Activated CD8-positive, alpha-beta memory T cell treated with anti-CD3 and anti-CD28 coated beads, Interleukin-2, amount 10 ng/mL, durations not matched to agents 7 days and 5 days (primary cell): ENCODE measurements around the gene TRAPPC3L. TPM values are rescaled to one million over a fixed set of nuclear protein-coding genes. Genes with fewer than 3 reads are reported as not detected.

Experiments used
- ATAC-seq: fragments of 150-1000 bp; cut with Tn5 transposase; one replicate; pipeline ENCODE4 v1.10.0; 2021; ENCODE audit warnings: moderate library complexity
- CTCF ChIA-PET: fragments of 350-600 bp; sonication (Branson Sonifier 250); formaldehyde crosslinking; loops from one replicate; lab custom pipeline; 2021; ENCODE audit warnings: antibody characterized with exemption; lab: Charles Lee
- DNase-seq: peaks from one replicate; pipeline ENCODE4 v3.0.0-alpha.2; 2020
- H3K27ac Mint-ChIP-seq: one replicate; pipeline ENCODE4 v1.8.0; 2021; ENCODE audit warnings: mild to moderate bottlenecking, mixed read lengths
- H3K27me3 Mint-ChIP-seq: one replicate; pipeline ENCODE4 v1.8.0; 2021; ENCODE audit warnings: mixed read lengths
- H3K36me3 Mint-ChIP-seq: one replicate; pipeline ENCODE4 v1.8.0; 2021; ENCODE audit warnings: mild to moderate bottlenecking, mixed read lengths
- H3K4me1 Mint-ChIP-seq: one replicate; pipeline ENCODE4 v1.8.0; 2021; ENCODE audit warnings: mixed read lengths
- H3K4me3 Mint-ChIP-seq: one replicate; pipeline ENCODE4 v1.8.0; 2021; ENCODE audit warnings: mild to moderate bottlenecking, moderate library complexity, mixed read lengths
- H3K9me3 Mint-ChIP-seq: one replicate; pipeline ENCODE4 v1.8.0; 2022; ENCODE audit warnings: low read depth, mixed read lengths
- total RNA-seq, 2 experiments: library from RNA; stranded (reverse); gene quantifications; one replicate each; pipeline ENCODE4 v1.2.3, GENCODE V29; 2021

Gene TRAPPC3L
- not detected for total RNA-seq

DNA sequence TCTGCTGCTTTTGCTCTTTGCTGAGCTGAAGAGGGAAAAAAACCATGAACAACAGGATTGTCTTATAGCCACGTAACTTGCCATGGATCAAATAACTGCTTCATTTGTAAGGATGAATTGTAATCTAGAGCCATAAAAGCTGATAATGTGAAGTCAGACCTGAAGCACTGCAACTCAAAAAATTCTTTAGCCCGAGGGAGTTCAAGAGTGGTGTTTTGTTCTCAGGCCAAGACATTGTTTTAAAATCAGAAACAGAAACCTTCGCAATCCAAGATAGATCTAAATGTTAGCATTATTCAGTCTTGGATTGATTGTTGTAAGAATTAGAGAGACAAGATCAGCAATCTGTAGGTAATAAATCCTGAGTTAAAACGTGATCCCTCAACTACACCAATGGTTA, at the start of gene TRAPPC3L:
Gene TRAPPC3L, minus strand, starts transcription at position 34 of the 400 bp plus-strand sequence. CDS start 170 bp downstream, outside the sequence.
- Mint-ChIP-seq H3K4me1 (no peaks in the 10 kb centered on the region), H3K27ac (no peak within 1 kb of the TSS), H3K9me3 (no peaks in the 10 kb centered on the region), H3K27me3 (peaks cover 45% of the 10 kb centered on the region), H3K4me3 (no peak within 1 kb of the TSS), H3K36me3 (no peaks in the 10 kb centered on the region)
- CTCF ChIA-PET, result interaction anchor here (1.2 kb wide), 1 partner anchor 11 kb away, joined by 3 read pairs; no protein-coding TSS in a partner anchor
- ATAC-seq (no peak), DNase-seq (no peak)

DNA sequence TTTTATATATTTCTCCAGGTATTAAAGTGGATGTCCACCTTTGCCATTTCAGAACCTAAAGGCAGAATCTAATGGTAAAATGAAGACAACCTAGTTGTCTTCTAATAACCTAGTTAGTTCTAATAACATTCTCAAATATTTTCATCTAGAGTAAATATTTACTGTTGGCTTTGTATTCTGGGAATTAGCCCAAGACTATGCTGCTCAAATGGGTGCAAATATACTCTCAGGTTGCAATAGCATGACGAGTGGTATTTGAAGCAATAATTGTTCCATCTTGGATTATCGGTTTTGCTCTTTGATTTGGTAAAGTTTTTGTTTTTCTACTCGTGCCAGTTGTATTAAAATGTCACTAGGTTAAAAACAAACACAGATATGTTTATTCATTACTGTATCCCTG, 49.8 kb upstream of the TRAPPC3L start:
- H3K4me3 Mint-ChIP-seq, result no peak overlapping the region
- CTCF ChIA-PET, result no interaction called here
- no peak for DNase-seq
- no peaks in the 10 kb centered on the region for H3K27me3 Mint-ChIP-seq
- no peak for ATAC-seq
- H3K36me3 Mint-ChIP-seq, result peaks cover 28% of the 10 kb centered on the region
- H3K4me1 Mint-ChIP-seq, result no peaks in the 10 kb centered on the region
- no peaks in the 10 kb centered on the region for H3K9me3 Mint-ChIP-seq
- no peak overlapping the region for H3K27ac Mint-ChIP-seq

DNA sequence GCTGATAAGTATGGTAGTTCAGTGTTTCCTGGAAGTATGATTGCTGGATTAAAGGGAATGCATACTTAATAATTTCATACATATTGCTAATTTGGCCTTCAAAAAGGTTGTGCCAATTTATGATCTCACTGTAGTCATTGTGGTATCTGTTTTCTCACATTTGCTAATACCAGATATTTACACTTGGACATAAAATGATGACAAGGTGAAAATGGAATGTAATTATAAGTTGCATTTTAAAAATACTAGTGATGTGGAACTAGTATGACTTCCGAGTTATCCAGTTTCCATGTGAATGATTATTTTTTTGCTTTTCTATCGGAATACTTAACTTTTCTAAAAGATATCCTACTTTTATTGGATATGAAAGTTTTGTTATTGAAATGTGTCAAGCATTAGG, 41.3 kb upstream of the TRAPPC3L start:
- Mint-ChIP-seq H3K36me3 (peaks cover 37% of the 10 kb centered on the region), H3K4me1 (no peaks in the 10 kb centered on the region), H3K4me3 (no peak overlapping the region), H3K9me3 (no peaks in the 10 kb centered on the region), H3K27me3 (no peaks in the 10 kb centered on the region), H3K27ac (no peak overlapping the region)
- DNase-seq (no peak), ATAC-seq (no peak)
- CTCF ChIA-PET, result no interaction called here

DNA sequence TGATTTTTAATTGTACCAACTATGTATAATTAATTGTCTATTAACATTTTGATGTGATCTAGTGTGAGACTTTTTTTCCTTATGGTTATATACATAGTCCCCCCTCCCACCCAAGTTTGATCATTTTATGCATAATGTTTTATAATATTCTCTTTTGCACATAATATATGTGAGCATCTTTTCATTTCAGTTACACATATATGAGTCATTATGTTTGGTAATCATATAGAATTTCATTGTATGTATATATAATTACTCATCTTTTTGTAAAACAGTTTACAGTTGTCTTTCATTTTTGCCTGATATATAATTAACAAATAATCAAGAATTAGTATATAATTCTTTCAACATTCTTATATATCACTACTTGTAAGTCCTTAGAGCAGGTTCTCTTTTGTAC, 40.8 kb upstream of the TRAPPC3L start:
- H3K4me3 Mint-ChIP-seq, result no peak overlapping the region

DNA sequence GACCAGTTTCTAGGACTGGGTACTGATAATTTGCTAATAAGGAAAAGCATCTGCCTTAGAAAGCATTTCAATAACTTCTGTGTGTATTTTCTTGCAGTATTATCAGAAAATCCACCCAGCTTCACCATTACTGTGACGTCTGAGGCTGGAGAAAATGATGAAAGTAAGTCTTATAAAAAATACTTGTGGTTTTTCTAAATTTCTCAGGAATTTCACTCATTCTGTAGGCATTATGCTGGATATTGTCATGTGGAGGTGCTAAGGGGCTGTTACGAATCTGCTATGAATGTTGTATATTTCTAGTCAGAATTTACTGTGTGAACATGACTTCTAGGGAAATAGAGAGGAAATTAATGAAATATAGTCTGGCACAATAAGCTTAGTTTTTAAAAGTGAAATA, 34.7 kb upstream of the TRAPPC3L start:
- Mint-ChIP-seq H3K36me3 (peaks cover 39% of the 10 kb centered on the region), H3K9me3 (no peaks in the 10 kb centered on the region), H3K4me3 (no peak overlapping the region), H3K27me3 (no peaks in the 10 kb centered on the region), H3K27ac (no peak overlapping the region), H3K4me1 (peaks cover 14% of the 10 kb centered on the region)
- CTCF ChIA-PET, result interaction anchor here (1.1 to 2.6 kb wide), 3 partner anchors 9 to 19 kb away, joined by 3 to 7 read pairs (median 3); partner anchors contain the start of gene RWDD1
- no peak for DNase-seq
- no peak for ATAC-seq

More for the DNA sequence above, 40.8 kb upstream of the TRAPPC3L start:
- H3K36me3 Mint-ChIP-seq, result peaks cover 37% of the 10 kb centered on the region
- DNase-seq, result no peak
- H3K9me3 Mint-ChIP-seq, result no peaks in the 10 kb centered on the region
- H3K4me1 Mint-ChIP-seq, result no peaks in the 10 kb centered on the region
- ATAC-seq, result no peak
- H3K27me3 Mint-ChIP-seq, result no peaks in the 10 kb centered on the region
- CTCF ChIA-PET, result no interaction called here
- no peak overlapping the region for H3K27ac Mint-ChIP-seq

DNA sequence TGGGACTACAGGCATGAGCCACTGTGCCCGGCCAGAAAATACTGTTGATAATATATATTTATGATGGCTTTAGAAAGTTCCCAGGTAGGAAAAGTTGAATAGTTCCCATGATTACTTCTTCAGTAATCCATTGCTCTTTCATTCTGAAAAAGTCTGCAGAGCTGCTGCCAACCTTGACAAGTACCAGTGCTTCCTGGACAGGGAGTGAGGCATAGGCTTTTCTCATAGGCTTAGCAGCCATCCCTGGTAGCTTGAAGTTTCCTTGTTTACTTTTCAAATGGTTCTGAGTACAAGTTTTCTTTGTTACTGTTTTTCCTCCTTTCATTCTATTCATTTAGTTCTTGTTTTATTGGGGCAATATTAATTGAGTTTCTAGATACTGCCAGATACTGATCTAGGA, 33.7 kb upstream of the TRAPPC3L start:
- CTCF ChIA-PET, result interaction anchor here (1.1 kb wide), 2 partner anchors 16 to 18 kb away, joined by 3 read pairs; no protein-coding TSS in a partner anchor
- no peaks in the 10 kb centered on the region for H3K9me3 Mint-ChIP-seq
- DNase-seq (no peak), ATAC-seq (no peak)
- H3K4me1 Mint-ChIP-seq, result peaks cover 18% of the 10 kb centered on the region
- H3K36me3 Mint-ChIP-seq, result peaks cover 35% of the 10 kb centered on the region
- no peaks in the 10 kb centered on the region for H3K27me3 Mint-ChIP-seq
- no peak overlapping the region for H3K4me3 Mint-ChIP-seq
- no peak overlapping the region for H3K27ac Mint-ChIP-seq

DNA sequence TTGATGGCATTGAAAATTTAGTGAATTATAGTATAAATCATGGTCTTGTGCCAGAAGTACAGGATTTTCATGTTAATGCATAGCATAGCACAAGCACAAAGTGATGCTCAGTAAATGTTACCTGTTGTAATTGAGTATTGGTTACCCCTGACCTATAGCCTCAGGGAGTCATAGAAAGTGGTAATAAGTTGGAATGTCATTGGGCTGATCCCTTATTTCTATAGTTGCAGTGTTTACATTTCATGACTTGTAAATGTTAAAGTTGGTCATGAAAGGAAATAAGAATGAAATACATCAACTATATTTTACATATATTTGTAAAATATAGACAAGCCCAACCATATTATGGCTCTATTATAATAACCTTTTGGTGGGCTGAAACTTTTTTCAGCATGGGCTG, 32.9 kb upstream of the TRAPPC3L start:
- DNase-seq (no peak), ATAC-seq (no peak)
- CTCF ChIA-PET, result no interaction called here
- Mint-ChIP-seq H3K9me3 (no peaks in the 10 kb centered on the region), H3K27ac (no peak overlapping the region), H3K4me1 (peaks cover 25% of the 10 kb centered on the region), H3K36me3 (peaks cover 36% of the 10 kb centered on the region), H3K4me3 (no peak overlapping the region), H3K27me3 (no peaks in the 10 kb centered on the region)

DNA sequence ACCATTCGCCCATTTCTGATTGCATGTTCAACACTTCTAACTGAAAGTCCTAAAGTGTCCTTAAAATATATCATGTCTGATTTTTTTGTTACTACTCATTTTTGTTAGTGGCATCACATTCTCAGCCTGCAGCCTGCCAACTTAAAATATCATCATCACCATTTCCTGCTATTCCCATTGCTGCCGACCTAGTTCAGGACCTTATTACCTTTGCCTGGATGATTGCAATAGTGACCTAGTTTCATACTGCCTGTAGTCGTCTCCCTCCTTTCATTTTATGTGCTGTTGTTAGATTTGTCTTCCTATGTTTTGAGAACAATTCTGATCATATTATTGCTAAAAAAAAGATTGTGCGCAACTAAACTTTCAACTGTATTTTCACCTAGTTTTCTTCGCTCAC, 32.0 kb upstream of the TRAPPC3L start:
- Mint-ChIP-seq H3K27me3 (no peaks in the 10 kb centered on the region), H3K4me3 (no peak overlapping the region), H3K9me3 (no peaks in the 10 kb centered on the region), H3K27ac (no peak overlapping the region), H3K4me1 (peaks cover 32% of the 10 kb centered on the region), H3K36me3 (peaks cover 36% of the 10 kb centered on the region)
- DNase-seq, result no peak
- no peak for ATAC-seq
- CTCF ChIA-PET, result interaction anchor here (0.5 to 0.7 kb wide), 2 partner anchors 13 to 162 kb away, joined by 3 read pairs; no protein-coding TSS in a partner anchor

DNA sequence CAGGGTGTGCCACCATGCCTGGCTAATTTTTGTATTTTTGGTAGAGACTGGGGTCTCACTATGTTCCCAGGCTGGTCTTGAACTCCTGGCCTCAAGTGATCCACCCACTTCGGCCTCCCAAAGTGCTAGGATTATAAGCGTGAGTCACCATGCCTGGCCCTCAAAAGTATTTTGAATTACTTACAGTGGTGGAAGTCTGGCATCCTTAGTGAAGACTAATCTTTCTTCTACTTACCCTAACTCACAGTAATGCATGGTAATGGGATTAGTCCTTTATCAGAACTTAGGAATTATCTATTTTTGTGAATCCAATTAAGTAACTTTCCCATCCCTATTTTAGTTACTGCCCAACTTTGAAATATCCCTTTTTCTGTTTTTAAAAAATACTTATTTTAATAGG, 29.7 kb upstream of the TRAPPC3L start:
- Mint-ChIP-seq H3K36me3 (peaks cover 31% of the 10 kb centered on the region), H3K27ac (no peak overlapping the region), H3K4me3 (no peak overlapping the region), H3K4me1 (peaks cover 40% of the 10 kb centered on the region), H3K9me3 (no peaks in the 10 kb centered on the region), H3K27me3 (no peaks in the 10 kb centered on the region)
- ATAC-seq (no peak), DNase-seq (no peak)
- CTCF ChIA-PET, result no interaction called here

DNA sequence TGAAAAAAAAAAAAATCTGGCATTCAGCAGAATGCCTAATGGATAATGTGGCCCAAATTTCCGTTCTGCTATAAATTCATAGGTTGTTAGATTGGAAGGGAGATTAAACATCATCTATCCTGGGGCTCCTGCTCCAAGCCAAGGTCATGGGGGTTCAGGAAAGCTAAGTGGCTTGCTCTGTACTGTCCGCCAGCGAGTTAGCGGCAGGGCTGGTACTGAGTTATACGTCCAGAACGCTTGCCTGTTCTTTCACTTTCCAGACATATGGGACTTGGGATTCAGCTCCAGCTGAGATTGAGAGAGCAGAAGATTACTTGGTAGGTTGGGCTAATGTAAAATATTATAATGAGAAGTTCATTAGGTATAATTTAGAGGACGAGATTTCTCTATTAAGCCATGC, 26.7 kb upstream of the TRAPPC3L start:
- DNase-seq (no peak), ATAC-seq (no peak)
- Mint-ChIP-seq H3K9me3 (no peaks in the 10 kb centered on the region), H3K4me1 (peaks cover 43% of the 10 kb centered on the region), H3K4me3 (peak overlapping the region; percentile 96), H3K36me3 (peaks cover 17% of the 10 kb centered on the region), H3K27ac (peak overlapping the region; percentile 97), H3K27me3 (no peaks in the 10 kb centered on the region)
- CTCF ChIA-PET, result interaction anchor here (1.0 to 2.8 kb wide), 8 partner anchors 9 to 295 kb away, joined by 3 to 27 read pairs (median 3); partner anchors contain the start of gene TSPYL1

DNA sequence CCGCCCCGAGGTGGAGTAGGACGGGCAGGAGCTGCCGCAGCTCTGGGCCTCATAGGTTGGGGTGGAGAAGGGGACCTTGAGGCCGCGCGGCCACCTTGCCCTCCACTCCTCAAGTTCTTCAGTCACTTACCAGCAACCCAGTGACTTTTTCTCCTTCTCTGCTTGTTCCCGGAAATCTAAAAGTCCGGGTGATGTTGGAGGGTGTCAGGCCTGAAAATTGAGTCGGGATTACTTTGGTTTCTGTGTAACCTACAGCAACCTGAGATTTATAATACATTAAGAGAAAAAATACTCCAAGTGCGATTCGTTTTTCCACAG, 26.2 kb upstream of the TRAPPC3L start:
- H3K36me3 Mint-ChIP-seq, result peaks cover 15% of the 10 kb centered on the region
- no peak for ATAC-seq
- CTCF ChIA-PET, result interaction anchor here (0.9 to 2.8 kb wide), 10 partner anchors 10 to 318 kb away, joined by 3 to 27 read pairs (median 3); partner anchors contain the start of genes RSPH4A, TSPYL1 and TSPYL4

DNA sequence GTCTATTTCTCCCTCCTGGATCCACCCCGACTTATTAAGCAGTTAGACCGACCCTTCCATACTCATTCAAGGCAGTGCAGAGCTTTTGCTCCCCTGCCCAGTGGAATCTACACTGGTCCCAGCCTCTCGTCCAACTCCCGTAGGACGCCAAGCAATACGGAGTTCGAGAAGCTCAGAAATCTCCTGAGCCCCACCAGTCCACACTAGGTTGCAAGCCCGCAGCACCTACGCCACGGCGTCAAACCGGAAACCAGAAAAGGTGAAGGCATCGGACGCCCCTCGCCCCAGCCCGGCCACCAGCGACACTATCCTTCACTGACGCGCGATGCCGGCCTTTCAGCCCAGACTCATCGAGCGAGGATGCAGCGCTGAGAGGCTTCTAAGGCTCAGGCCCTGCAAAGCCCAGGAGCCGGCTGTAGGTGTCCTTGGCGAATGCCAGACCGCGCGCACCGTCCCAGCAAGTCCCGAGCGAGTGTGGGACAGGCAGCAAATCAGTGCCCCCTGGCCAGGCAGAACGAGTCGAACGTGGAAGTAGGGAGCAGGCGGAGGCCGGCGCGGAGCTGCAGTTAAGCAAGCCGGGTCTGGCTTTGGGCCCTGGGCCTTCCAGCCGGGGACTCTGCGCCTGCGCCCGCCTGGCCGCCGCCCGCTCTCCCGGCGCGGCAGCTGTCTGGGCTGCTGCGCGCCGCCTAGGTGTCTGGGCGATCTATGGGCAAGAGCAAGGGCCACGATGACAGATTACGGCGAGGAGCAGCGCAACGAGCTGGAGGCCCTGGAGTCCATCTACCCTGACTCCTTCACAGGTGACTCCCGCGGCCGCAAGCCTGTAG, 25.6 kb upstream of the TRAPPC3L start, which contains the start of gene RWDD1:
Gene RWDD1, plus strand, starts transcription at position 649 of the 827 bp plus-strand sequence. Its CDS starts 79 bp downstream, at position 728.
- peaks cover 10% of the 10 kb centered on the region for H3K36me3 Mint-ChIP-seq
- H3K4me1 Mint-ChIP-seq, result peaks cover 37% of the 10 kb centered on the region
- ATAC-seq (peak; percentile 93), DNase-seq (peak; percentile 99)
- H3K27ac Mint-ChIP-seq, result peak within 1 kb of the TSS; percentile 97
- H3K27me3 Mint-ChIP-seq, result no peaks in the 10 kb centered on the region
- H3K4me3 Mint-ChIP-seq, result peak within 1 kb of the TSS; percentile 96
- CTCF ChIA-PET, result interaction anchor here (0.9 to 2.8 kb wide), 8 partner anchors 9 to 318 kb away, joined by 3 to 27 read pairs (median 3); partner anchors contain the start of genes RSPH4A and TSPYL4
- H3K9me3 Mint-ChIP-seq, result no peaks in the 10 kb centered on the region

More for the DNA sequence above, 26.2 kb upstream of the TRAPPC3L start:
- no peak for DNase-seq
- Mint-ChIP-seq H3K9me3 (no peaks in the 10 kb centered on the region), H3K4me1 (peaks cover 40% of the 10 kb centered on the region), H3K27me3 (no peaks in the 10 kb centered on the region), H3K4me3 (peak overlapping the region; percentile 96), H3K27ac (peak overlapping the region; percentile 97)

DNA sequence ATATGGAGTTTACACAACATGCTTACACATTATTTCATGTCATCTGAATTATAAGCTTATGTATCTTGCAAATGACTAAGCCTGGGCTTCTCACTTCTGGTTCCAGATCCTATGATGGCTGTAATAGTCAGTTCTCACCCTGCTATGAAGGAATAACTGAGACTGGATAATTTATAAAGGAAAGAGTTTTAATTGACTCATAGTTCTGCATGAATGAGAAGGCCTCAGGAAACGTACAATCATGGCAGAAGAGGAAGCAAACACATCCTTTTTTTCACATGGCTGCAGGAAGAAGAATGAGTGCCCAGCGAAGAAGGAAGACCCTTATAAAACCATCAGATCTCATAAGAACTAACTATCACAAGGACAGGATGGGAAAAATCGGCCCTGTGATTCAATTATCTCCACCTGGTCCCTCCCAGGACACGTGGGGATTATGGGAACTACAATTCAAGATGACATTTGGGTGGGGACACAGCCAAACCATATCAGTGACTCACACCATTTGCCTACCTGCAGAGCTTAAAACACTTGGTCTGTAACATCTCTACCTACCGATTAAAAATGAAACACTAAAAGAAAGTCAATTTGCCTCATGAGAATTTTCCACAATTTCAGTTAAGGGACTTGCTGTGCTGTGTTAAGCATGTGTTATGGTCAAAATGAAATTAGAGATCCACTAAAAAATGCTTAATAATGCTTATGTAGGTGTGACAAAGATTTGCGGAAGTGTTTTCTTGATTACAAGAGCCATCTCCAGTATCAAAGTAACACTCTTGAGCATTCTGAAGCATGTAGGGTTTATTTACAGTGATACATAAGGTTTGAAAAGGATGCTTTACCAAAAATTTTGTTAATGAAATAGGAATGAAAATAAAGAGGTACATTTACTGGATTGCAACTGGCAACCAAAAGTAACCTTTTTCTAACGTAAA, 23.6 kb upstream of the TRAPPC3L start:
- CTCF ChIA-PET, result interaction anchor here (0.6 kb wide), 1 partner anchor 231 kb away, joined by 3 read pairs; no protein-coding TSS in a partner anchor
- Mint-ChIP-seq H3K4me1 (peaks cover 35% of the 10 kb centered on the region), H3K9me3 (no peaks in the 10 kb centered on the region), H3K36me3 (peaks cover 2% of the 10 kb centered on the region), H3K27ac (no peak overlapping the region), H3K4me3 (no peak overlapping the region), H3K27me3 (peaks cover 10% of the 10 kb centered on the region)
- no peak for ATAC-seq
- no peak for DNase-seq
